ENCODE results near the gene GOLGA6L1.
"Not testable (repeated sequence)": the region's sequence is repeated elsewhere in the genome, so short reads cannot be mapped to it uniquely, and the experiment has no call there.

GOLGA6L1 gene, protein sequence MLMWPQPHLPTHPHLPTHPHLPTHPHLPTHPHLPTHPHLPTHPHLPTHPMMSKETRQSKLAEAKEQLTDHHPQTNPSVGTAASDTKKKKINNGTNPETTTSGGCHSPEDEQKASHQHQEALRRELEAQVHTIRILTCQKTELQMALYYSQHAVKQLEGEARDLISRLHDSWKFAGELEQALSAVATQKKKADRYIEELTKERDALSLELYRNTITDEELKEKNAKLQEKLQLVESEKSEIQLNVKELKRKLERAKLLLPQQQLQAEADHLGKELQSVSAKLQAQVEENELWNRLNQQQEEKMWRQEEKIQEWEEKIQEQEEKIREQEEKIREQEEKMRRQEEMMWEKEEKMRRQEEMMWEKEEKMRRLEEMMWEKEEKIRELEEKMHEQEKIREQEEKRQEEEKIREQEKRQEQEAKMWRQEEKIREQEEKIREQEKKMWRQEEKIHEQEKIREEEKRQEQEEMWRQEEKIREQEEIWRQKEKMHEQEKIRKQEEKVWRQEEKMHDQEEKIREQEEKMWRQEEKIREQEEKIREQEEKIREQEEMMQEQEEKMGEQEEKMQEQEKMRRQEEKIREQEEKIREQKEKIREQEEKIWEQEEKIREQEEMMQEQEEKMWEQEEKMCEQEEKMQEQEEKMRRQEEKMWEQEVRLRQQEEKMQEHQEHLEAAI

DNA sequence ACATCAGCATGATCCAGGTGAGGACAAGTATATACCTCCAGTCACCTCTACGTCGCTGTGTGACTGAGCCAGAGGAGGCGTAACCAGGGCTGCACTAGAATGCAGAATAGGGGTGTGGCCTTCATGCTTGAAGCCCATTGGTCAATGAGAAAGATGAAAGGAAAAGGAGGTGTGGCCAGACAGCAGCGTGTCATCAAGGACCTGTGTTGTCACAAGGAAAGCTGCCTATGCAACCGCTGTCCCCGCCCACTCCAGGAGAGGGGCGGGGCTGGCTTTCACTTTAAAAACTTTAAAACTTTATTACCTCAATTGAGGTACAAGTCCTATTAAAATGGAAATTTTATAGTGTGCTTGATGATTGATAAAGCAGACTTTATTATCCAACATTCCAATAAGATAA, at the start of gene GOLGA6L1:
Gene GOLGA6L1, minus strand, starts transcription at position 101 of the 400 bp plus-strand sequence. Its CDS starts 91 bp downstream, at position 10.
- not testable (repeated sequence) for DNase-seq

- not testable (repeated sequence) for DNase-seq
Observed at GRCh38 chr15:23181201-23181600, 44.6 kb upstream of the GOLGA6L1 start.

- DNase-seq: not testable (repeated sequence)
Observed at GRCh38 chr15:23180547-23180927, 43.9 kb upstream of the GOLGA6L1 start.

DNA sequence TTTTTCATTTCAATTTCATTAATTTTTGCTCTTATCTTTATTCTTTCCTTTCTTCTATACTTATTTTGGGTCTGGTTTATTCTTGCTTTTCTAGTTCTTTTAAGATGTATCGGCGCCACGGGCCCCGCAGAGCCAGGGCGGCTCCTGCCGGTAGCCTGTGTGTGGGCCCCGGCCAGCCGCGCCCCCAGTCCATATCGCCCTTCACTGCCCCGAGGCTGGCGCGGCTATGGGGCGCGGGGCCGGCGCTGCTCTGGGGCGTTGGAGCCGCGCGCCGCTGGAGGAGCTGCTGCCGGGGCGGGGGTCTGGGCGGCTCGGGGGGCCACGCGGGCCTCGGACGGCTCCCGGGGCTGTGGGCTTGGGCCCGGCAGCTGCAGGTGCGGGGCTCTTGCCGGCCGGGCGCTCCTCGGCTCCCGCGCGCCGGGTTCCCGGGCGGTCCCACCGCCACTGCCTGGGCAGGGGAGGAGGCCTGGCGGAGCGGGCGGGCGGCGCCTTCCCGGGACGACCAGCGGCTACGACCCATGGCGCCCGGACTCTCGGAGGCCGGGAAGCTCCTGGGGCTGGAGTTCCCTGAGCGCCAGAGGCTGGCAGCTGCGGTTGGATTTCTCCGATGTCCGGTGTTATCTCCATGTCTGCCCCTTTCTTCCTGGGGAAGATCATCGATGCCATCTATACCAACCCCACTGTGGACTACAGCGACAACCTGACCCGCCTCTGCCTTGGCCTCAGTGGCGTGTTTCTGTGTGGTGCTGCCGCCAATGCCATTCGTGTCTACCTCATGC, 43.3 kb upstream of the GOLGA6L1 start:
- DNase-seq: not testable (repeated sequence)

GRCh38 chr15:23176683-23177082, 40.1 kb upstream of the GOLGA6L1 start:
- DNase-seq: not testable (repeated sequence)

GRCh38 chr15:23175606-23176005, 39.0 kb upstream of the GOLGA6L1 start:
- DNase-seq: not testable (repeated sequence)

GRCh38 chr15:23174609-23175140, 38.1 kb upstream of the GOLGA6L1 start:
- not testable (repeated sequence) for DNase-seq

GRCh38 chr15:23132787-23133186, 3.8 kb downstream of the GOLGA6L1 start:
- not testable (repeated sequence) for DNase-seq

- DNase-seq: no peak
Observed at GRCh38 chr15:23118208-23118607, 18.4 kb downstream of the GOLGA6L1 start.

- DNase-seq: no peak
Observed at GRCh38 chr15:23095796-23096195, 40.8 kb downstream of the GOLGA6L1 start.

DNA sequence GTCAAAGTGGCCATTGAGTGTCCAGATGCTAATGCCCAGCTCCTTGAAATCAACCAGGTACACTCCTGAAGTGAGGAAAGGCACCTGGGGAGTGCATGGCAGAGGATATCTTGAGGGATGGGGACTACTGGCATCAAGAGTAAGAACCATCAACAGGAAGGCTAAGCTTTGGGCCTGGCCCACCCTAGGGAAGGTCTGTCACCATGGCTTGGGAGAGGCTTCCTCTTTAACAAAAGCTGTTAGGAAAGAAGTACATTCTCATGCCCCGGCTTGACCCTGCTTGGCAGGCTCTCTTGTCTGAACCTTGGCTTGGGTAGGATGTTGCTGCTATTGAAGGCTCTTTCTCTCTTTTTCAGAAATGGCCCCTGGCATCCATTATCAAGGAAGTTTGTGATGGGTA, 53.5 kb downstream of the GOLGA6L1 start:
- DNase-seq: no peak

GRCh38 chr15:23081996-23082737, 54.5 kb downstream of the GOLGA6L1 start:
- DNase-seq: not testable (repeated sequence)

- DNase-seq: no peak
Observed at GRCh38 chr15:23081271-23081670, 55.4 kb downstream of the GOLGA6L1 start.

GRCh38 chr15:23079766-23080165, 56.9 kb downstream of the GOLGA6L1 start:
- DNase-seq: no peak
